HG02610 (cell line): ENCODE results near the gene BRICD5.

Experiments used
- ATAC-seq: cut with Tn5 transposase; IDR thresholded peaks from one replicate; pipeline ENCODE4 v1.9.1; 2021; ENCODE audit warnings: mild to moderate bottlenecking, moderate library complexity; ENCODE audit not compliant: unreplicated experiment

The BRICD5 gene

DNA sequence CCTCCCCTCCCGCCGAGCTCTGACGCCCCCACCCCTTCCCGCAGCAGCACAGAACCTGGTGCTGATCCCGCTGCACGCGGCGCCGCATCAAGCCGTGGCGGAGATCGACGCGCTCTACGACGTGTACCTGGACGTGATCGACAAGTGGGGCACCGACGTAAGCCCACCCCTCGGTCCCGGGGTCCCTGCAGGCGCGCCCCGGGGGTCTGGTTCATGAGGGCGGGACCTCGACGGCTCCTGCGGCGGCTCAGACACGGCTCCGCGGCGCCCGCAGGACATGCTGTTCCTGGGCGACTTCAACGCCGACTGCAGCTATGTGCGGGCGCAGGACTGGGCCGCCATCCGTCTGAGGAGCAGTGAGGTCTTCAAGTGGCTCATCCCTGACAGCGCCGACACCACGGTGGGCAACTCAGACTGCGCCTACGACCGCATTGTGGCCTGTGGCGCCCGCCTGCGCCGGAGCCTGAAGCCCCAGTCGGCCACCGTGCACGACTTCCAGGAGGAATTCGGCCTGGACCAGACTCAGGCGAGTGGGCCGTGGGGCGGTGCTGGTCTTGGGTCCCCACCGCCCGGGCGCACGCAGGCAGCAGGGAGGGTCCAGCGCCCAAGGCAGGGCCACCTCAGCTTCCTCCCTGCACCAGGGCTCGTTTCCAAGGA, 27.0 kb upstream of the BRICD5 start:
- ATAC-seq: no peak

DNA sequence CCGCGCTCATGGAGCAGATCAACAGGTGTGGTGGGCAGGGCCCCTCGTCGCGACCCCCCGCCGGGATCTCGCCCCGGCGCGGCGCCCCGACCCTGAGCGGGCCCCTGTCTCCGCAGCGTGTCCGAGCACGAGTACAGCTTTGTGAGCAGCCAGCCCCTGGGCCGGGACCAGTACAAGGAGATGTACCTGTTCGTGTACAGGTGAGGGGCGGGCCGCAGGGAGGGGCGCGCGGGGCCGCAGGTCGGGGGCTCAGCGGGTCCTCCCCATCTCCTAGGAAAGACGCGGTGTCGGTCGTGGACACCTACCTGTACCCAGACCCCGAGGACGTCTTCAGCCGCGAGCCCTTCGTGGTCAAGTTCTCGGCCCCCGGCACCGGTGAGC, 26.4 kb upstream of the BRICD5 start:
- ATAC-seq: no peak

DNA sequence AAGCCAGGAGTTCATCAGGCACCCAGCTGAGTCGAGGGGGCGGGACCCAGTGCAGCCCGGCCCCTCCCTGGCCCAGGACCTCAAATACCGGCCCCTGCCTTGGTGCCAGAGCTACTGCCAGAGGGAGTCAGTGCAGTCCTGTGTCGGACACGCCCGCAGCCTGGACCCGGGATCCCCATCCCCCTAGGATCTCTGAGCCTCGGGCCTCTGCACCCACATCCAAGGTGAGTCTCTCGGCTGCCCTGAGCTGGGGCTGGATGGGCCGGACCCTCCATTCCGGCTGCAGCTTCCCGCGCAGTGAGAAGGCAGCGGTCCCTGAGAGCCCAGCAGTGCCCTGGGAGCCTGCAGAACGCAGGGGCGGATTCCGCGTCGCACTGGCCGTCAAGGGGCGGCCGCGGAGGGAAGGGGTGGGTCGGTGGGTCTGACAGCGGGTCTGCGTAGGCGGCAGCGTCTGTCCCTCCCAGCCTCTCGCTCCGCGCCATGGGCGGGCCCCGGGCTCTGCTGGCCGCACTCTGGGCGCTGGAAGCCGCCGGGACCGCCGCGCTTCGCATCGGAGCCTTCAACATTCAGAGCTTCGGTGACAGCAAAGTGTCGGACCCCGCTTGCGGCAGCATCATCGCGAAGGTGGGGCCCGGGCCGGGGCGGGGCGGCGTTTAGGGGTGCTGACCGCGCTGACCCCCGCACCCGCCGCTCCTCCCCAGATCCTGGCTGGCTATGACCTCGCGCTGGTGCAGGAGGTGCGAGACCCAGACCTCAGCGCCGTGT, 25.9 kb upstream of the BRICD5 start, which contains the start of gene DNASE1L2:
TSS of gene DNASE1L2 (plus strand) at position 108 of the 765 bp plus-strand sequence. CDS start at position 481, 373 bp downstream.
- ATAC-seq: no peak

DNA sequence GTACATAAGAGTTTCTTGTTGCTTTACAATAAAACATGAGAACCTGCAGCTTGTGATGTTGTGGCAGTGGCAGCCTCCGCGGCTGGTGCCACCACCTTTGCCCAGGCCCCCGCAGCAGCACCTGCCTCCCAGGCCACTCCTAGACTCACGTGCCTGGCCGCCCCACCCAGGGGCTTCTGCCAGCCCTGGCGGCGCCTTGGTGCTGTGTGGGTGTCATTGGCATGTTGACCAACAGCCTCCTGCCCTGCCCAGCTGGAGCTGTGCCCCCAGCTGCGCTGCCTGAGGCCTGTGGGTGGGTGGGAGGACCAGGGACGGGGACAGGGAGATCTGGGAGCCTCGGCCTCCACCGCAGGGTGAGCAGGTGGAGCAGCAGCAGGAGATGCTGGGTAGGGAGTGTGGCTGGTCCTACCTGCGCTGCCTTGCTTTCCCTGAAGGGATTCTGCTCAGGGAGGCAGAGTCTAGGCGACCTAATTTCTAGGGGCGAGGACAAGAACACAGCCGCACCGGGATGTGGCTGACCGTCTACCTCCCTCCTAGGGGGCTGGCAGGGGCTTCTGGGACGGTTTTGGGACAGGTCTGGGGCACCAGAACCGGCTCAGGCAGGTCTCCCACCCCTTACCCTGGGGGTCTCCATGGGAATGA, 25.2 kb upstream of the BRICD5 start:
- no peak for ATAC-seq

DNA sequence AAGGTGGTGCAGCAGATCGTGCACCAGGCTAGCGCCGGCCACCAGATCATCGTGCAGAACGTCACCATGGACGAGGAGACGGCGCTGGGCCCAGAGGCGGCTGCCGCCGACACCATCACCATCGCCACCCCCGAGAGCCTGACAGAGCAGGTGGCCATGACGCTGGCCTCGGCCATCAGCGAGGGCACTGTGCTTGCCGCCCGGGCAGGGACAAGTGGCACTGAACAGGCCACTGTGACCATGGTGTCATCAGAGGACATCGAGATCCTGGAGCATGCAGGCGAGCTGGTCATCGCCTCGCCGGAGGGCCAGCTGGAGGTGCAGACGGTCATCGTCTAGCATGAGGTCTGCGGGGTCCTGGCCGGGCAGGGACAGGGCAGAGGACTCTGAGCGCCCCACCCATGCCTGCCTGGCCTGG, 24.6 kb upstream of the BRICD5 start:
- no peak for ATAC-seq

- ATAC-seq: no peak
These were observed 24.1 kb upstream of the BRICD5 start for GRCh38 chr16:2234813-2235170.

- no peak for ATAC-seq
These were observed 23.5 kb upstream of the BRICD5 start for GRCh38 chr16:2233872-2234812.

- ATAC-seq: no peak
These were observed 22.5 kb upstream of the BRICD5 start for GRCh38 chr16:2233046-2233775.

GRCh38 chr16:2232094-2232990, 21.7 kb upstream of the BRICD5 start:
- no peak for ATAC-seq

- no peak for ATAC-seq
These were observed 20.6 kb upstream of the BRICD5 start for GRCh38 chr16:2231016-2231931.

GRCh38 chr16:2230376-2230775, 19.7 kb upstream of the BRICD5 start:
- ATAC-seq: no peak

- ATAC-seq: no peak
These were observed 19.1 kb upstream of the BRICD5 start for GRCh38 chr16:2229632-2230250.

GRCh38 chr16:2229091-2229490, 18.4 kb upstream of the BRICD5 start:
- ATAC-seq: no peak

- ATAC-seq: no peak
These were observed 17.6 kb upstream of the BRICD5 start for GRCh38 chr16:2228161-2228824.

GRCh38 chr16:2226918-2227317, 16.3 kb upstream of the BRICD5 start:
- ATAC-seq: no peak

- ATAC-seq: no peak
These were observed 15.7 kb upstream of the BRICD5 start for GRCh38 chr16:2226245-2226793.

DNA sequence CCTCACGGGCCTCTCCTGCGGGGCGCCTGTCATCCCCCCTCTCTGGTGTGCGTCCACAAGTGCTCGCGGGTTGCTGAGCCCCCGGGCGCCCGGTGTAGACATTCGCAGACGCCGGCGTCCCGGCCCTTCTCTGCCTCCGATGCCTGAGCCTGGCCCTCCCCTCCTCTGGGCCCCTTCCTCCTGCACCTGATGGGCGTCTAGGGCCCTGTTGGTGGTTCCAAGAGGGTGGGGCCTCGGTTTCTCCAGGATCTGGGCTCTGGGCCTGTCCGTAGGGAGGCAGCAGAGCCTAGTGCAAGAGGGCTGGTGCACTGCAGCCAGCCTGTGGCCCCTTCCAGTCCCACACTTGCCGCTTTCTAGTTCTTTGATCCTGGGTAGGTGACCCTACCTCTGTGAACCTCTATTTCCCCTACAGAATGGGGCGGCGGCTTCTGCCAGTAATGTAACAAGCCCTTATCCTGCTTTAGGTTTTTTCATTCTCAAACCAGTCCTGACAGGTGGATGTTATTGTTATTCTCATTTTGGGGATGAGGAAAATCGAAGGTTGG, 13.4 kb upstream of the BRICD5 start:
- ATAC-seq: peak; percentile 8
